ENCODE results near the gene CCL18.
"Not testable (repeated sequence)": the region's sequence is repeated elsewhere in the genome, so short reads cannot be mapped to it uniquely, and the experiment has no call there.

DNA sequence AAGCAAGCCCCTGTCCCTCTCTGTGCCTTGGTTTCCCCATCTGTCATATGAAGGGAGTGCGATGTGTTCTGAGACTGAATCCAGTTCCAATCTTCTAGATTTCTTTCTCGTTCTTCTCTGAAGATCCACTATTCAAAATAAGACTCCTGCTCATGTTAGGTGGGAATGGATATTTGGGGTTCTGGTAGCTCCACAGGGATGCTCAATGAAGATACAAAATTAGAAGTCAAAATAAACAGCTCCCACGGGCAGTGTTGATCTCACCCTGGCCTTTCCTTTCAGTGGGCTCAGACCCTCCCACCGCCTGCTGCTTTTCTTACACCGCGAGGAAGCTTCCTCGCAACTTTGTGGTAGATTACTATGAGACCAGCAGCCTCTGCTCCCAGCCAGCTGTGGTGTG, 40.2 kb downstream of the CCL18 start:
- TF ChIP-seq, protein P1, sequence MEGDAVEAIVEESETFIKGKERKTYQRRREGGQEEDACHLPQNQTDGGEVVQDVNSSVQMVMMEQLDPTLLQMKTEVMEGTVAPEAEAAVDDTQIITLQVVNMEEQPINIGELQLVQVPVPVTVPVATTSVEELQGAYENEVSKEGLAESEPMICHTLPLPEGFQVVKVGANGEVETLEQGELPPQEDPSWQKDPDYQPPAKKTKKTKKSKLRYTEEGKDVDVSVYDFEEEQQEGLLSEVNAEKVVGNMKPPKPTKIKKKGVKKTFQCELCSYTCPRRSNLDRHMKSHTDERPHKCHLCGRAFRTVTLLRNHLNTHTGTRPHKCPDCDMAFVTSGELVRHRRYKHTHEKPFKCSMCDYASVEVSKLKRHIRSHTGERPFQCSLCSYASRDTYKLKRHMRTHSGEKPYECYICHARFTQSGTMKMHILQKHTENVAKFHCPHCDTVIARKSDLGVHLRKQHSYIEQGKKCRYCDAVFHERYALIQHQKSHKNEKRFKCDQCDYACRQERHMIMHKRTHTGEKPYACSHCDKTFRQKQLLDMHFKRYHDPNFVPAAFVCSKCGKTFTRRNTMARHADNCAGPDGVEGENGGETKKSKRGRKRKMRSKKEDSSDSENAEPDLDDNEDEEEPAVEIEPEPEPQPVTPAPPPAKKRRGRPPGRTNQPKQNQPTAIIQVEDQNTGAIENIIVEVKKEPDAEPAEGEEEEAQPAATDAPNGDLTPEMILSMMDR (IDR thresholded peaks at IDR 0.05; ENCODE audit: borderline replicate concordance, extremely low read depth, low read length, poor library complexity, severe bottlenecking) = not testable (repeated sequence)
- not testable (repeated sequence) for TF ChIP-seq EZH2 (IDR thresholded peaks at IDR 0.05; ENCODE audit: borderline replicate concordance, low read depth, low read length, severe bottlenecking)

All from DND-41 (cell line).